Heart left ventricle (tissue), 13 donors: ENCODE data around the gene LRRK2.

ENCODE experiments used
- POLR2A ChIP-seq, 2 donors: fragments of 450-650 bp; IDR thresholded peaks; one replicate each; pipeline ENCODE4 v1.6.1; 2017; ENCODE audit warnings: antibody characterized with exemption in 2 of 2, mild to moderate bottlenecking in 2 of 2, moderate library complexity in 2 of 2
- TF ChIP-seq, protein P1 (sequence below), 12 donors: fragments of 200-600 bp; sonication (generic) in 4 of 12; IDR thresholded peaks; one replicate each; pipeline versions ENCODE4 v1.5.0 to v1.8.0; 2018 to 2022; ENCODE audit warnings: antibody characterized with exemption in 12 of 12, mild to moderate bottlenecking in 5 of 12
- donor health status: ischemic (EF 13 %, LVEDD 7.1; RV severe dilation, severe dysfunction).
- donor health status: DM: no; HTN: yes; CAD: no.
- donor health status: DM: no; HTN: no; CAD: no.
- donor health status: ischemic (EF 25% LVEDD 6.9; RV normal size, moderate dysfunction).
- donor health status: ischemic (EF 25% LVEDD 5.7; RV mildly dilated, moderate dysfunction).
- donor health status: ischemic (EF 35%, LVEDD 5.7; RV mildly dilated, moderate dysfunction).
- donor health status: nonischemic (EF 11% LVEDD 7.7; RV severe dilation, severe dysfunction).
- donor health status: DM: yes; HTN: yes; CAD: no.
- donor health status: PGD.
- donor health status: ischemic (EF 29% LVEDD 5.4; RV normal size, mild dysfunction).
- donor health status: nonischemic (EF 23%, LVEDD 6.1; RV moderate dilation, normal function).

DNA sequence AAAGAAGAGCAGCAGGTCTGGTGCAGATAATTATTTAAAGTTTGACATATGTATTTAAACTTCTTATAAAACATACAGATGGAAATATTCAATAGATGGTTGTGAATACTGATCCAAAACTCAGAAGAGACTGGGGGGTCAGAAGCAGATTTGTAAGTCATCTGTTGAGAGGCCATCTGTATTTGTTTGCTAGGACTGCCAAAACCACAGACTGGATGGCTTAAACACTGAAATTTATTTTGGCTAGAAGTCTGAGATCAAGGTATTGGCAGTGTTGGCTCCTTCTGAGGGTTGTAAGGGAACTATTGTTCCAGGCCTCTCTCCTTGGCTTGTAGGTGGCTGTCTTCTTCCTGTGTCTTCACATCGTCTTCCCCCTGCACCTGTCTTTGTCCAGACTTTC, 153.9 kb downstream of the LRRK2 start:
- TF ChIP-seq, protein P1, sequence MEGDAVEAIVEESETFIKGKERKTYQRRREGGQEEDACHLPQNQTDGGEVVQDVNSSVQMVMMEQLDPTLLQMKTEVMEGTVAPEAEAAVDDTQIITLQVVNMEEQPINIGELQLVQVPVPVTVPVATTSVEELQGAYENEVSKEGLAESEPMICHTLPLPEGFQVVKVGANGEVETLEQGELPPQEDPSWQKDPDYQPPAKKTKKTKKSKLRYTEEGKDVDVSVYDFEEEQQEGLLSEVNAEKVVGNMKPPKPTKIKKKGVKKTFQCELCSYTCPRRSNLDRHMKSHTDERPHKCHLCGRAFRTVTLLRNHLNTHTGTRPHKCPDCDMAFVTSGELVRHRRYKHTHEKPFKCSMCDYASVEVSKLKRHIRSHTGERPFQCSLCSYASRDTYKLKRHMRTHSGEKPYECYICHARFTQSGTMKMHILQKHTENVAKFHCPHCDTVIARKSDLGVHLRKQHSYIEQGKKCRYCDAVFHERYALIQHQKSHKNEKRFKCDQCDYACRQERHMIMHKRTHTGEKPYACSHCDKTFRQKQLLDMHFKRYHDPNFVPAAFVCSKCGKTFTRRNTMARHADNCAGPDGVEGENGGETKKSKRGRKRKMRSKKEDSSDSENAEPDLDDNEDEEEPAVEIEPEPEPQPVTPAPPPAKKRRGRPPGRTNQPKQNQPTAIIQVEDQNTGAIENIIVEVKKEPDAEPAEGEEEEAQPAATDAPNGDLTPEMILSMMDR (IDR thresholded peaks at IDR 0.05): no peak
- no peak for TF ChIP-seq POLR2A (IDR thresholded peaks at IDR 0.05)
